KMS-11 (cell line): Measurements from ENCODE around the gene KIRREL1.
A peak's percentile ranks its signal among the peaks of the same experiment; 100 is the strongest.

Experiments used
- H2AFZ ChIP-seq: fragments of 200-600 bp; sonication (generic); 2 replicates; pipeline ENCODE4 v1.6.1; 2016; ENCODE audit warnings: antibody characterized with exemption, mixed run types, low read depth
- H3K27ac ChIP-seq: fragments of 200-600 bp; sonication (generic); 2 replicates; pipeline ENCODE4 v1.6.1; 2016; ENCODE audit warnings: mild to moderate bottlenecking, mixed run types
- H3K27me3 ChIP-seq: fragments of 200-600 bp; sonication (generic); 2 replicates; pipeline ENCODE4 v1.6.1; 2017; ENCODE audit warnings: mild to moderate bottlenecking, low read depth, mixed run types, moderate library complexity; ENCODE audit not compliant: insufficient read depth
- H3K36me3 ChIP-seq: fragments of 200-600 bp; sonication (generic); 2 replicates; pipeline ENCODE4 v1.6.1; 2017; ENCODE audit warnings: mild to moderate bottlenecking, mixed run types; ENCODE audit not compliant: insufficient read depth
- H3K4me1 ChIP-seq: fragments of 200-600 bp; sonication (generic); 2 replicates; pipeline ENCODE4 v1.6.1; 2016; ENCODE audit warnings: mild to moderate bottlenecking, low read depth, mixed run types; ENCODE audit not compliant: poor library complexity, severe bottlenecking
- H3K4me2 ChIP-seq: fragments of 200-600 bp; sonication (generic); 2 replicates; pipeline ENCODE4 v1.7.0; 2016; ENCODE audit warnings: mild to moderate bottlenecking, mixed run types
- H3K4me3 ChIP-seq: fragments of 200-600 bp; sonication (generic); IDR thresholded peaks from 2 replicates; pipeline ENCODE4 v1.6.1; 2017; ENCODE audit warnings: low read depth, low read length, mixed read lengths; ENCODE audit not compliant: insufficient read depth
- H3K79me2 ChIP-seq: fragments of 200-600 bp; sonication (generic); 2 replicates; pipeline ENCODE4 v1.6.1; 2016; ENCODE audit warnings: low read depth, mixed run types; ENCODE audit not compliant: insufficient read depth
- H3K9ac ChIP-seq: fragments of 200-600 bp; sonication (generic); 2 replicates; pipeline ENCODE4 v1.6.1; 2016; ENCODE audit warnings: mild to moderate bottlenecking, mixed run types
- H4K20me1 ChIP-seq: fragments of 200-600 bp; sonication (generic); 2 replicates; pipeline ENCODE4 v1.6.1; 2016; ENCODE audit warnings: mild to moderate bottlenecking, mixed run types; ENCODE audit not compliant: insufficient read depth
- TF ChIP-seq, protein P1 (sequence below): fragments of 200-600 bp; sonication (generic); conservative IDR thresholded peaks from 2 replicates; pipeline ENCODE4 v1.6.1; 2017; ENCODE audit warnings: low read depth, mild to moderate bottlenecking, antibody characterized with exemption, low read length, moderate library complexity, mixed read lengths

The KIRREL1 gene

DNA sequence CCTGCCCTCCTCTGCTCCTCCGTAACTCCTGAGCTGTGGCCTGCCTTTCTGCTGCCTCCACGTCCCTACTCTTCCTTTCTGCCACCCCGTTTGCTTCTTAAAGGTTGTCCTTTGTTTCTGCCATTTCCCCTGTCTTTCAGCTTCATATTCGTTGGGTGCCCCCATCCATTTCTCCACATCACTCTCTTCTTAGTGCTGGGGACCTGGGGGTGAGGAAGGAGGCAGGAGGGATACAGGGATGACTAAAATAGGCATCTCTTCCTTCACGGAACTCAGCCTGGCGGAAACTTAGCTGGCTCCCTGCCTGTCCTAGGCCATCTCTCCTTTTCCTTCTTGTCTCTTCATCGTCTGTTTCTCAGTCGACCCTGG, 120.3 kb downstream of the KIRREL1 start:
- no peaks in the 10 kb centered on the region for H3K79me2 ChIP-seq
- peaks cover 16% of the 10 kb centered on the region for H3K27me3 ChIP-seq
- peaks cover 3% of the 10 kb centered on the region for H3K4me1 ChIP-seq
- H2AFZ ChIP-seq, result peak overlapping the region; percentile 69
- H3K4me3 ChIP-seq, result peak overlapping the region; percentile 57
- TF ChIP-seq, protein P1, sequence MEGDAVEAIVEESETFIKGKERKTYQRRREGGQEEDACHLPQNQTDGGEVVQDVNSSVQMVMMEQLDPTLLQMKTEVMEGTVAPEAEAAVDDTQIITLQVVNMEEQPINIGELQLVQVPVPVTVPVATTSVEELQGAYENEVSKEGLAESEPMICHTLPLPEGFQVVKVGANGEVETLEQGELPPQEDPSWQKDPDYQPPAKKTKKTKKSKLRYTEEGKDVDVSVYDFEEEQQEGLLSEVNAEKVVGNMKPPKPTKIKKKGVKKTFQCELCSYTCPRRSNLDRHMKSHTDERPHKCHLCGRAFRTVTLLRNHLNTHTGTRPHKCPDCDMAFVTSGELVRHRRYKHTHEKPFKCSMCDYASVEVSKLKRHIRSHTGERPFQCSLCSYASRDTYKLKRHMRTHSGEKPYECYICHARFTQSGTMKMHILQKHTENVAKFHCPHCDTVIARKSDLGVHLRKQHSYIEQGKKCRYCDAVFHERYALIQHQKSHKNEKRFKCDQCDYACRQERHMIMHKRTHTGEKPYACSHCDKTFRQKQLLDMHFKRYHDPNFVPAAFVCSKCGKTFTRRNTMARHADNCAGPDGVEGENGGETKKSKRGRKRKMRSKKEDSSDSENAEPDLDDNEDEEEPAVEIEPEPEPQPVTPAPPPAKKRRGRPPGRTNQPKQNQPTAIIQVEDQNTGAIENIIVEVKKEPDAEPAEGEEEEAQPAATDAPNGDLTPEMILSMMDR, result 0 out of 2 replicates have a peak, but pooled peaks have one; percentile 26
- no peaks in the 10 kb centered on the region for H4K20me1 ChIP-seq
- no peak overlapping the region for H3K27ac ChIP-seq
- H3K9ac ChIP-seq, result no peak overlapping the region
- no peaks in the 10 kb centered on the region for H3K36me3 ChIP-seq
- peak overlapping the region; percentile 18 for H3K4me2 ChIP-seq

DNA sequence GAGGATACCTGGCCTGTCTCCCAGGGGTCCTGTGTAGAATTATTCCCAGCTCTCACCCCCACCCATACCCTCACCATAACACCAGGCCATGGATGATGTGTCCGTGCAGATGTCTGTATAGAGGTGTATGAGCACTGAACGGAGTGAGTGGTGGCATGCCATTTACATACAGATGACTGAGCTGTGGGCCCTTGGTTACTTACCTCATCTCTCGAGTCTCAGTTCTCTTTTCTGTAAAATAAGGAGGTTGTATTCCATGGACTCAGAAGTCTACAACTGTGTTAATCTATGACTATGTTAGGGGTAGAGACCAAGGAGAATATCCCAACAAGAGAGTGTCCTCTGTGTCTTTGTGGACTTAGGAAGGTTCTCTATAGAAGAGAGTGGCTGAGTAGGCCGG, 121.7 kb downstream of the KIRREL1 start:
- Histone ChIP-seq H4K20me1 (no peaks in the 10 kb centered on the region), H3K4me2 (no peak overlapping the region), H3K27me3 (peaks cover 16% of the 10 kb centered on the region), H2AFZ (no peak overlapping the region), H3K4me1 (peaks cover 9% of the 10 kb centered on the region), H3K4me3 (no peak overlapping the region), H3K36me3 (no peaks in the 10 kb centered on the region), H3K27ac (no peak overlapping the region), H3K79me2 (no peaks in the 10 kb centered on the region), H3K9ac (no peak overlapping the region)
- TF ChIP-seq, protein P1, result no peak

DNA sequence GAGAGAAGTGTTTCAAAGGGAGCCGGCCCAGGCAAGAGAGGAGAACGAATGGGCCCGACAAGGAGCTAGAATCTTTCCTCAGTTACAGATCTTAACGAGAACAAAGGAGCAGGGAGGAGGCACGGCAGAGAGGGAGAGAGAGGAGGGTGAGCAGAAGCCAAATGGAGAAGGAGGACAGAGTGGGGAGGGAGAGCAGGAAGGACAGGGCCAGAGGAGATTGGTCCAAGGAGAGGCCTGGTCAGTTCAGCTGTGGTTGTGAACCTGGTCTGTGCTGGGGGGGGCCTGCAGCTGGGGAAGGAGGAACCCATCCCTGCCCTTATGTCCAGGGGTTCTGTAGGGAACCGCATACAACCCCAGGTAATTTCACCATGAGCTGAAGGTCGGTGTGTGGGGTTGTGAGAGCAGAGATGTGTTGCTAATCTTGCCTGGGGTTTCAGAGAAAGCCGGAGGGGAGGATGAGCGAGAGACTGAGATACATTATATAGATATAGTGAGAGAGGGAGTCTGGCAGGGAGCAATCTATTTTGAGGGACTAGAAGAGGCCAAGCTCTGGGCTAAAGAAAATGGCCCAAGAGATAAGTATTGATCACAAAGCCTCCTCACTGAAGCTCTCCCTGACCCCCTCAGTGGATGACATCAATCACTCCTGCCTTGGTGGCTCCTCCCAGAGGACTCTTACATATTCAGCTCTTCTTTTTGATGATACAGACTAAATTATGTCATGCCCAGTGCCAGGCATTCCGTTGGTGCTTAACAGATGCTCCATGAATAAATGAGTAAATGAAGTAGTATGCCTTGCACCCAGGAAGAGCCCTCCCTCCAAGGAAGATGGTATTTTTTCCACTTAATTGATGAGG, 123.1 kb downstream of the KIRREL1 start:
- Histone ChIP-seq H3K36me3 (no peaks in the 10 kb centered on the region), H3K4me1 (peaks cover 18% of the 10 kb centered on the region), H4K20me1 (no peaks in the 10 kb centered on the region), H2AFZ (no peak overlapping the region), H3K4me3 (no peak overlapping the region), H3K27ac (no peak overlapping the region), H3K79me2 (no peaks in the 10 kb centered on the region), H3K4me2 (no peak overlapping the region), H3K9ac (no peak overlapping the region), H3K27me3 (peaks cover 16% of the 10 kb centered on the region)
- TF ChIP-seq, protein P1, result no peak

DNA sequence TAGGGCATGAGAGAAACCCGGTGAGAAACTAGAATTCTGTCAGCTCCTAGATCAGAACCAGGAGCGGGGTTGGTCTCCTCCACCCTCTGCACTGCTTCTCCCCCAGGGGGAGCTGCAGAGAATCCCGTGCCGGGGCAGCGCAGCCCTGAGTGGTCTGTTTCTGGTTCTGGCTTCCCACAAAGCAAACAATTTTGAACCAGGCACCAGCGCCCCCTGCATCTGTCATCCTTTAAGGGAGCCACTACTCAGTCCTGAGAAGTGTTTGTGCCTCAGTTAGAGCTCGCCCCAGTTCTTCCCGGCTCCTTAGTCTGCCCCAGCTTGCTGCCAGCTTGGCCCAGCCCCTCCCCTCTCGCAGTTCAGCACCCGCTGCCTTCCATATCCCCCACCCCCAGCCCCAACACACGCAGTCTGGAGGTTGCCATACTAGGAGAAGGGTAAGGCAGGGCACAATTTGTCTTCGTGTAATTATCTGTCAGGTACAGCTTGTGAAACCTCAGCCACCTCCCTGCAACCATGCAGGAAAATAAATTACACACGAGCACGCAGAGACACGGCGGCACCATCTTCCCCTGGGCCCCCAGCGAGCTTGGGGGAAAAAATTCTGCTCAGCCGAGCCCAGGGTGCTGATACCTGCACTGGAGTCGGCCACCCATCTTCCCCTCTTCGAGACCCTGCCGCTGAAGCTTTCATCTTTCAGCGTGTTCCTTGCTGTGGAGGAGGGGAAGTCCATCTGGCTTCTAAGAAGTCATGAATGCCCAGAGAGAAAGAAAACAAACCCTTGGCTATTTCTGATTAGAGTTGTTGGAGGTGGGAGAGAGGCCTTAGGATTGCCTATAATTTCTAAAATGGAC, 124.6 kb downstream of the KIRREL1 start:
- H4K20me1 ChIP-seq, result no peaks in the 10 kb centered on the region
- peak overlapping the region; percentile 18; the same call in 1 of the 2 replicates for H2AFZ ChIP-seq
- TF ChIP-seq, protein P1, result peak; percentile 65
- no peak overlapping the region for H3K9ac ChIP-seq
- H3K79me2 ChIP-seq, result no peaks in the 10 kb centered on the region
- no peak overlapping the region for H3K27ac ChIP-seq
- peaks cover 18% of the 10 kb centered on the region for H3K4me1 ChIP-seq
- H3K4me2 ChIP-seq, result peak overlapping the region; percentile 3; the same call in 1 of the 2 replicates
- H3K27me3 ChIP-seq, result peaks cover 14% of the 10 kb centered on the region; the same call in 1 of the 2 replicates
- no peaks in the 10 kb centered on the region for H3K36me3 ChIP-seq
- H3K4me3 ChIP-seq, result peak overlapping the region; percentile 43
